Natural killer cell (primary cell): Measurements from ENCODE around the gene TTC28. TPM values are rescaled to one million over a fixed set of nuclear protein-coding genes. Genes with fewer than 3 reads are reported as not detected.

Experiments
- ATAC-seq, 3 donors: fragments of 150-1000 bp in 2 of 3; fragments of 200-7000 bp in 1 of 3; cut with Tn5 transposase; 1 replicate in 1 of 3; 2 replicates in 2 of 3; pipeline ENCODE4 v1.10.0; 2021; ENCODE audit warnings: mild to moderate bottlenecking in 2 of 3, moderate library complexity in 2 of 3
- DNase-seq, 2 donors: peaks; one replicate each; pipeline versions ENCODE4 v3.0.0 to v3.0.0-alpha.2; 2013 to 2021; ENCODE audit warnings: mixed read lengths in 1 of 2
- H3K27ac ChIP-seq: one replicate; pipeline ENCODE4 v1.5.1; 2013; ENCODE audit warnings: mild to moderate bottlenecking, low read length
- H3K27me3 ChIP-seq: one replicate; pipeline ENCODE4 v1.6.1; 2013; ENCODE audit warnings: low read length; ENCODE audit not compliant: control insufficient read depth, insufficient read depth
- H3K36me3 ChIP-seq: one replicate; pipeline ENCODE4 v1.6.1; 2013; ENCODE audit warnings: low read length; ENCODE audit not compliant: control insufficient read depth, insufficient read depth
- H3K4me1 ChIP-seq: one replicate; pipeline ENCODE4 v1.6.1; 2013; ENCODE audit warnings: low read length; ENCODE audit not compliant: control insufficient read depth, insufficient read depth
- H3K4me3 ChIP-seq: one replicate; pipeline ENCODE4 v1.5.1; 2013; ENCODE audit warnings: low read length
- H3K9me3 ChIP-seq: one replicate; pipeline ENCODE4 v1.6.1; 2013; ENCODE audit warnings: low read length; ENCODE audit not compliant: control insufficient read depth, insufficient read depth
- H3K27ac Mint-ChIP-seq, 2 donors: one replicate each; pipeline ENCODE4 v1.8.0; 2022; ENCODE audit warnings: mild to moderate bottlenecking in 2 of 2, mixed read lengths in 2 of 2, moderate library complexity in 1 of 2
- H3K27me3 Mint-ChIP-seq, 2 donors: one replicate each; pipeline ENCODE4 v1.8.0; 2022; ENCODE audit warnings: low read depth in 2 of 2, mixed read lengths in 2 of 2
- H3K36me3 Mint-ChIP-seq: one replicate; pipeline ENCODE4 v1.8.0; 2022; ENCODE audit warnings: mixed read lengths
- H3K4me1 Mint-ChIP-seq, 2 donors: one replicate each; pipeline ENCODE4 v1.8.0; 2022; ENCODE audit warnings: mixed read lengths in 2 of 2
- H3K4me3 Mint-ChIP-seq: one replicate; pipeline ENCODE4 v1.8.0; 2022; ENCODE audit warnings: mild to moderate bottlenecking, moderate library complexity, mixed read lengths
- H3K9me3 Mint-ChIP-seq, 2 donors: one replicate each; pipeline ENCODE4 v1.8.0; 2022; ENCODE audit warnings: mixed read lengths in 2 of 2
- WGBS: methylation state at CpG from one replicate; pipeline ENCODE4 v1.1.7; 2013; ENCODE audit warnings: missing lambda C conversion rate; ENCODE audit not compliant: insufficient coverage; 5-methylcytosine and 5-hydroxymethylcytosine counted together
- intact Hi-C: fragments of 100-400 bp; cut with micrococcal nuclease; formaldehyde crosslinking; loops from one replicate; pipeline ENCODE4 v1.14.2; 2022
- total RNA-seq, 4 donors: library from RNA; stranded (reverse); fragments of 120-200 nt in 1 of 4; gene quantifications; one replicate each; pipeline versions ENCODE4 v1.2.3 to v1.2.4, GENCODE V29; 2013 to 2022
- TF ChIP-seq, protein P1 (sequence below): fragments of 200-600 bp; IDR thresholded peaks from one replicate; pipeline ENCODE4 v1.8.0; 2022; ENCODE audit warnings: antibody characterized with exemption

Gene TTC28
- total RNA-seq, 3 donors from 2014 or later (not counting 1 experiment from before 2014, with no cell fraction given) = 4.1 to 10.0 (median 8.6) TPM

- Mint-ChIP-seq H3K4me1 (no peaks in the 10 kb centered on the region), H3K27me3 (peaks cover 17 to 31% of the 10 kb centered on the region in 2 donors), H3K9me3 (no peaks in the 10 kb centered on the region), H3K36me3 (no peaks in the 10 kb centered on the region), H3K27ac (no peak overlapping the region), H3K4me3 (no peak overlapping the region)
- no peak overlapping the region for H3K27ac ChIP-seq
- 76% methylated on average over 2 of the region's 2 CpGs for WGBS
- ATAC-seq (no peak), DNase-seq (no peak)
- no peaks in the 10 kb centered on the region for H3K36me3 ChIP-seq
- no peak overlapping the region for H3K4me3 ChIP-seq
- no peaks in the 10 kb centered on the region for H3K4me1 ChIP-seq
- intact Hi-C loops = no loop called here
- no peaks in the 10 kb centered on the region for H3K9me3 ChIP-seq
- H3K27me3 ChIP-seq = no peaks in the 10 kb centered on the region
- TF ChIP-seq, protein P1, sequence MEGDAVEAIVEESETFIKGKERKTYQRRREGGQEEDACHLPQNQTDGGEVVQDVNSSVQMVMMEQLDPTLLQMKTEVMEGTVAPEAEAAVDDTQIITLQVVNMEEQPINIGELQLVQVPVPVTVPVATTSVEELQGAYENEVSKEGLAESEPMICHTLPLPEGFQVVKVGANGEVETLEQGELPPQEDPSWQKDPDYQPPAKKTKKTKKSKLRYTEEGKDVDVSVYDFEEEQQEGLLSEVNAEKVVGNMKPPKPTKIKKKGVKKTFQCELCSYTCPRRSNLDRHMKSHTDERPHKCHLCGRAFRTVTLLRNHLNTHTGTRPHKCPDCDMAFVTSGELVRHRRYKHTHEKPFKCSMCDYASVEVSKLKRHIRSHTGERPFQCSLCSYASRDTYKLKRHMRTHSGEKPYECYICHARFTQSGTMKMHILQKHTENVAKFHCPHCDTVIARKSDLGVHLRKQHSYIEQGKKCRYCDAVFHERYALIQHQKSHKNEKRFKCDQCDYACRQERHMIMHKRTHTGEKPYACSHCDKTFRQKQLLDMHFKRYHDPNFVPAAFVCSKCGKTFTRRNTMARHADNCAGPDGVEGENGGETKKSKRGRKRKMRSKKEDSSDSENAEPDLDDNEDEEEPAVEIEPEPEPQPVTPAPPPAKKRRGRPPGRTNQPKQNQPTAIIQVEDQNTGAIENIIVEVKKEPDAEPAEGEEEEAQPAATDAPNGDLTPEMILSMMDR = no peak
Measured at GRCh38 chr22:28154861-28155260, 524.8 kb downstream of the TTC28 start.

DNA sequence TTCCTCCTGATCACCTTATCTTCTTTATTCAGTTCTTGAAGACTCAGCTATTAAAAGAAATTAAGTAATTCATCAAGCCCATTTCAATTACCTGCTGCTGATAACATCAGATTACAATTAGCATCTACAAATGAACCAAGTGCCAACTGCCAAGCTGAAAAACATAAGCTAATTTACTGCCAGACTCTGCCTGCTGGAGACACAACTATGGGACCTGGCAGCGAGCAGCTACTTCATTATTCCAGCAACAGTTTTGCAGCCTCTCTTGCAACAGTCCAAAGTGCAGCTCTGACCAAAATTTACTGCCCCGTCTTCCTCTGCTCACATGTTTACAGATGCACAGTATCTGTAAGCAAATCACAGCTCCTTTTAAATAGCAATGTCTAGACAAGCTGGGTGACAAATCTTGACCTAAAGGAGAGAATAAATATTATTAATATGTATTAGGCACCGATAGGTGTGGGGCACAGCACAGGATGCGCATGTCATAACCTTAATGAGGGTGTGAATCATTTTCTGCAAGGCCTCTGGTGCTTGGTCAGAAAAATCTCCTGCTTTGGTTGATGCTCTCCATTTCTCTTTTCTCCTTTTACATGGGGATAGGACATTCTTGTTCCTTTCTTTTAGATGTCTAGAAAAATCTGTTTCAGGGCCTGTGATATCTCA lies 528.4 kb downstream of the TTC28 start:
- TF ChIP-seq, protein P1 = no peak
- H3K27ac Mint-ChIP-seq = no peak overlapping the region
- H3K4me1 ChIP-seq = no peaks in the 10 kb centered on the region
- no peak overlapping the region for H3K4me3 Mint-ChIP-seq
- no peaks in the 10 kb centered on the region for H3K9me3 Mint-ChIP-seq
- H3K4me1 Mint-ChIP-seq = no peaks in the 10 kb centered on the region
- H3K36me3 Mint-ChIP-seq = no peaks in the 10 kb centered on the region
- ATAC-seq (no peak), DNase-seq (no peak)
- no peaks in the 10 kb centered on the region for H3K9me3 ChIP-seq
- H3K27me3 Mint-ChIP-seq = peaks cover 14 to 25% of the 10 kb centered on the region in 2 donors
- 83% methylated on average over 4 of the region's 4 CpGs for WGBS
- no peaks in the 10 kb centered on the region for H3K27me3 ChIP-seq
- H3K27ac ChIP-seq = no peak overlapping the region
- intact Hi-C loops = no loop called here
- no peak overlapping the region for H3K4me3 ChIP-seq
- H3K36me3 ChIP-seq = no peaks in the 10 kb centered on the region

GRCh38 chr22:28148816-28149465 lies 530.7 kb downstream of the TTC28 start:
- Mint-ChIP-seq H3K4me3 (no peak overlapping the region), H3K36me3 (no peaks in the 10 kb centered on the region), H3K9me3 (no peaks in the 10 kb centered on the region), H3K27ac (no peak overlapping the region), H3K27me3 (peaks cover 4 to 19% of the 10 kb centered on the region in 2 donors), H3K4me1 (no peaks in the 10 kb centered on the region)
- Histone ChIP-seq H3K9me3 (no peaks in the 10 kb centered on the region), H3K36me3 (no peaks in the 10 kb centered on the region), H3K4me1 (no peaks in the 10 kb centered on the region), H3K27me3 (no peaks in the 10 kb centered on the region), H3K27ac (no peak overlapping the region), H3K4me3 (no peak overlapping the region)
- ATAC-seq = no peak
- DNase-seq = no peak
- 90% methylated on average over 4 of the region's 6 CpGs for WGBS
- intact Hi-C loops = no loop called here
- TF ChIP-seq, protein P1 = no peak
